Heart left ventricle (tissue), 13 donors: ENCODE measurements around the gene NCK2.

Experiments
- POLR2A ChIP-seq, 2 donors: fragments of 450-650 bp; IDR thresholded peaks; one replicate each; pipeline ENCODE4 v1.6.1; 2017; ENCODE audit warnings: antibody characterized with exemption in 2 of 2, mild to moderate bottlenecking in 2 of 2, moderate library complexity in 2 of 2
- TF ChIP-seq, protein P1 (sequence below), 12 donors: fragments of 200-600 bp; sonication (generic) in 4 of 12; IDR thresholded peaks; one replicate each; pipeline versions ENCODE4 v1.5.0 to v1.8.0; 2018 to 2022; ENCODE audit warnings: antibody characterized with exemption in 12 of 12, mild to moderate bottlenecking in 5 of 12
- donor health status: ischemic (EF 13 %, LVEDD 7.1; RV severe dilation, severe dysfunction).
- donor health status: DM: no; HTN: yes; CAD: no.
- donor health status: DM: no; HTN: no; CAD: no.
- donor health status: ischemic (EF 25% LVEDD 6.9; RV normal size, moderate dysfunction).
- donor health status: ischemic (EF 25% LVEDD 5.7; RV mildly dilated, moderate dysfunction).
- donor health status: ischemic (EF 35%, LVEDD 5.7; RV mildly dilated, moderate dysfunction).
- donor health status: nonischemic (EF 11% LVEDD 7.7; RV severe dilation, severe dysfunction).
- donor health status: DM: yes; HTN: yes; CAD: no.
- donor health status: PGD.
- donor health status: ischemic (EF 29% LVEDD 5.4; RV normal size, mild dysfunction).
- donor health status: nonischemic (EF 23%, LVEDD 6.1; RV moderate dilation, normal function).

DNA sequence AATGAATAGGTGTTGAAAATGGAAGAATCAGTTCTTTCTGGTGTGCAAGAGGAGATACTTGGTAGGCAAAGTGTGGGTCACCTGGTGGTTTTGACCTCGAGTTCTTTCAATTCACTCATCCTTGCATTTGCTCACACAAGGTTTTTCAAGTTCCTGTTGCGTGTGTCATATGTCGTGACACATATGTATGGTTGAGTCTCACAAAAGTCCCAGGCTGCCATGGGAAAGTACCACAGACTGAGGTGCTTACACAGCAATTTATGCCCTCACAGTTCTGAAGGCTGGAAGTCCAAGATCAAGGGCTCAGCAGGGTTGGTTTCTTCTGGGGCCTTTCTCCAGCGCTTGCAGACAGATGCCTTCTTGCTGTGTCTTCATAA, 64.4 kb downstream of the NCK2 start:
- TF ChIP-seq, protein P1, sequence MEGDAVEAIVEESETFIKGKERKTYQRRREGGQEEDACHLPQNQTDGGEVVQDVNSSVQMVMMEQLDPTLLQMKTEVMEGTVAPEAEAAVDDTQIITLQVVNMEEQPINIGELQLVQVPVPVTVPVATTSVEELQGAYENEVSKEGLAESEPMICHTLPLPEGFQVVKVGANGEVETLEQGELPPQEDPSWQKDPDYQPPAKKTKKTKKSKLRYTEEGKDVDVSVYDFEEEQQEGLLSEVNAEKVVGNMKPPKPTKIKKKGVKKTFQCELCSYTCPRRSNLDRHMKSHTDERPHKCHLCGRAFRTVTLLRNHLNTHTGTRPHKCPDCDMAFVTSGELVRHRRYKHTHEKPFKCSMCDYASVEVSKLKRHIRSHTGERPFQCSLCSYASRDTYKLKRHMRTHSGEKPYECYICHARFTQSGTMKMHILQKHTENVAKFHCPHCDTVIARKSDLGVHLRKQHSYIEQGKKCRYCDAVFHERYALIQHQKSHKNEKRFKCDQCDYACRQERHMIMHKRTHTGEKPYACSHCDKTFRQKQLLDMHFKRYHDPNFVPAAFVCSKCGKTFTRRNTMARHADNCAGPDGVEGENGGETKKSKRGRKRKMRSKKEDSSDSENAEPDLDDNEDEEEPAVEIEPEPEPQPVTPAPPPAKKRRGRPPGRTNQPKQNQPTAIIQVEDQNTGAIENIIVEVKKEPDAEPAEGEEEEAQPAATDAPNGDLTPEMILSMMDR (IDR thresholded peaks at IDR 0.05): no peak
- TF ChIP-seq POLR2A (IDR thresholded peaks at IDR 0.05): no peak
